Uterus (tissue), 2 donors: ENCODE measurements around the gene MRPS5.

ENCODE experiments used
- CTCF ChIP-seq, 4 experiments: fragments of 200-600 bp in 2 of 4; fragments of 450-650 bp in 2 of 4; sonication (generic) in 2 of 4; IDR thresholded peaks; one replicate each; pipeline ENCODE4 v1.5.1; 2016 to 2019; ENCODE audit warnings: antibody characterized with exemption in 4 of 4, mild to moderate bottlenecking in 2 of 4, moderate library complexity in 1 of 4
- POLR2A ChIP-seq, 2 donors: fragments of 450-650 bp; IDR thresholded peaks; one replicate each; pipeline ENCODE4 v1.6.1; 2016; ENCODE audit warnings: antibody characterized with exemption in 2 of 2, mild to moderate bottlenecking in 1 of 2, moderate library complexity in 1 of 2

- TF ChIP-seq CTCF (IDR thresholded peaks at IDR 0.05) (no peak), POLR2A (IDR thresholded peaks at IDR 0.05) (no peak)
These were observed 73.7 kb downstream of the MRPS5 start for GRCh38 chr2:95047629-95048510.
